GM18519 (cell line): ENCODE measurements around the gene RIBC2.
"Not testable (repeated sequence)": the region's sequence is repeated elsewhere in the genome, so short reads cannot be mapped to it uniquely, and the experiment has no call there.

Experiments
- ATAC-seq: cut with Tn5 transposase; IDR thresholded peaks from one replicate; pipeline ENCODE4 v1.9.1; 2021; ENCODE audit warnings: mild to moderate bottlenecking, moderate library complexity; ENCODE audit not compliant: unreplicated experiment, low FRiP score

The RIBC2 gene

GRCh38 chr22:45446216-45446615, 32.7 kb downstream of the RIBC2 start:
- ATAC-seq = no peak

- not testable (repeated sequence) for ATAC-seq
Measured at GRCh38 chr22:45447596-45447995, 34.1 kb downstream of the RIBC2 start.

- ATAC-seq = no peak
Measured at GRCh38 chr22:45448431-45448830, 34.9 kb downstream of the RIBC2 start.

GRCh38 chr22:45449442-45449841, 35.9 kb downstream of the RIBC2 start:
- not testable (repeated sequence) for ATAC-seq

- no peak for ATAC-seq
Measured at GRCh38 chr22:45450101-45450785, 36.8 kb downstream of the RIBC2 start.

GRCh38 chr22:45450921-45451651, 37.6 kb downstream of the RIBC2 start:
- ATAC-seq = no peak

- no peak for ATAC-seq
Measured at GRCh38 chr22:45451972-45452371, 38.5 kb downstream of the RIBC2 start.

- no peak for ATAC-seq
Measured at GRCh38 chr22:45452565-45453379, 39.3 kb downstream of the RIBC2 start.

- no peak for ATAC-seq
Measured at GRCh38 chr22:45453764-45454163, 40.3 kb downstream of the RIBC2 start.

- ATAC-seq = no peak
Measured at GRCh38 chr22:45454275-45454674, 40.8 kb downstream of the RIBC2 start.

GRCh38 chr22:45455212-45455611, 41.7 kb downstream of the RIBC2 start:
- no peak for ATAC-seq

- ATAC-seq = no peak
Measured at GRCh38 chr22:45455621-45456020, 42.1 kb downstream of the RIBC2 start.

GRCh38 chr22:45456811-45457210, 43.3 kb downstream of the RIBC2 start:
- ATAC-seq = no peak

- no peak for ATAC-seq
Measured at GRCh38 chr22:45458532-45458931, 45.0 kb downstream of the RIBC2 start.

- ATAC-seq = no peak
Measured at GRCh38 chr22:45459235-45459634, 45.7 kb downstream of the RIBC2 start.

- no peak for ATAC-seq
Measured at GRCh38 chr22:45460288-45461109, 47.0 kb downstream of the RIBC2 start.

- no peak for ATAC-seq
Measured at GRCh38 chr22:45462034-45462655, 48.7 kb downstream of the RIBC2 start.

GRCh38 chr22:45463691-45464090, 50.2 kb downstream of the RIBC2 start:
- ATAC-seq = not testable (repeated sequence)

- no peak for ATAC-seq
Measured at GRCh38 chr22:45465633-45466032, 52.1 kb downstream of the RIBC2 start.

- ATAC-seq = no peak
Measured at GRCh38 chr22:45468872-45469271, 55.4 kb downstream of the RIBC2 start.
